Body of pancreas (tissue), 4 donors: ENCODE data around the gene IGSF21. TPM values are rescaled to one million over a fixed set of nuclear protein-coding genes. Genes with fewer than 3 reads are reported as not detected.

Source experiments
- ATAC-seq: fragments of 150-250 bp; one replicate; pipeline ENCODE4 v1.9.1; 2016
- DNase-seq, 4 donors: peaks; one replicate each; pipeline ENCODE4 v3.0.0-alpha.2; 2019
- H3K27ac ChIP-seq, 4 donors: fragments of 200-600 bp; sonication (generic); 1 replicate in 3 of 4; 2 replicates in 1 of 4; pipeline versions ENCODE4 v1.5.1 to v1.6.1; 2016 to 2019; ENCODE audit warnings: mild to moderate bottlenecking in 1 of 4, mixed read lengths in 1 of 4, moderate library complexity in 1 of 4
- H3K27me3 ChIP-seq, 2 donors: fragments of 200-600 bp; sonication (generic); one replicate each; pipeline ENCODE4 v1.6.0; 2016; ENCODE audit warnings: mild to moderate bottlenecking in 1 of 2
- H3K36me3 ChIP-seq, 2 donors: fragments of 200-600 bp; sonication (generic); replicated peaks in 1 of 2; 2 replicates each; pipeline ENCODE4 v1.5.1; 2016; ENCODE audit warnings: low read depth in 2 of 2; ENCODE audit not compliant: insufficient read depth in 1 of 2
- H3K4me1 ChIP-seq: fragments of 200-600 bp; sonication (generic); one replicate; pipeline ENCODE4 v1.6.0; 2016
- H3K4me3 ChIP-seq, 2 donors: fragments of 200-600 bp; sonication (generic); 1 replicate in 1 of 2; 2 replicates in 1 of 2; pipeline ENCODE4 v1.5.1; 2016 to 2019
- H3K9me3 ChIP-seq, 3 donors: fragments of 200-600 bp; sonication (generic); 1 replicate in 2 of 3; 2 replicates in 1 of 3; pipeline ENCODE4 v1.5.1; 2016
- POLR2A ChIP-seq, 3 donors: fragments of 450-650 bp; IDR thresholded peaks; one replicate each; pipeline ENCODE4 v1.6.1; 2016; ENCODE audit warnings: antibody characterized with exemption in 3 of 3, mild to moderate bottlenecking in 2 of 3
- WGBS, 2 donors: methylation state at CpG; one replicate each; pipeline ENCODE4 v1.1.5; 2017; 5-methylcytosine and 5-hydroxymethylcytosine counted together
- intact Hi-C: fragments of 100-400 bp; cut with DNase I; formaldehyde crosslinking; loops from one replicate; pipeline ENCODE4 v1.15.1; 2023
- total RNA-seq, 2 donors: library from RNA; depleted of rRNA; stranded (reverse); fragments of >200 nt; gene quantifications; one replicate each; pipeline ENCODE4 v1.1.0, GENCODE V29; 2016
- TF ChIP-seq, protein P1 (sequence below), 7 experiments: fragments of 450-650 bp in 4 of 7; fragments of 200-600 bp in 3 of 7; sonication (generic) in 3 of 7; IDR thresholded peaks; one replicate each; pipeline ENCODE4 v1.5.1; 2016 to 2019; ENCODE audit warnings: antibody characterized with exemption in 7 of 7

IGSF21 gene
- total RNA-seq, 2 donors from 2014 or later: 0.33 to 2.1 TPM

- no peaks in the 10 kb centered on the region for H3K9me3 ChIP-seq
- intact Hi-C loops: no loop called here
- H3K27me3 ChIP-seq: no peaks in the 10 kb centered on the region
- H3K27ac ChIP-seq: no peak overlapping the region
- WGBS, 2 donors: 63 to 86% methylated on average over 2 of the region's 2 CpGs
- no peak overlapping the region for H3K4me3 ChIP-seq
- no peak for TF ChIP-seq POLR2A (IDR thresholded peaks at IDR 0.05)
- TF ChIP-seq, protein P1, sequence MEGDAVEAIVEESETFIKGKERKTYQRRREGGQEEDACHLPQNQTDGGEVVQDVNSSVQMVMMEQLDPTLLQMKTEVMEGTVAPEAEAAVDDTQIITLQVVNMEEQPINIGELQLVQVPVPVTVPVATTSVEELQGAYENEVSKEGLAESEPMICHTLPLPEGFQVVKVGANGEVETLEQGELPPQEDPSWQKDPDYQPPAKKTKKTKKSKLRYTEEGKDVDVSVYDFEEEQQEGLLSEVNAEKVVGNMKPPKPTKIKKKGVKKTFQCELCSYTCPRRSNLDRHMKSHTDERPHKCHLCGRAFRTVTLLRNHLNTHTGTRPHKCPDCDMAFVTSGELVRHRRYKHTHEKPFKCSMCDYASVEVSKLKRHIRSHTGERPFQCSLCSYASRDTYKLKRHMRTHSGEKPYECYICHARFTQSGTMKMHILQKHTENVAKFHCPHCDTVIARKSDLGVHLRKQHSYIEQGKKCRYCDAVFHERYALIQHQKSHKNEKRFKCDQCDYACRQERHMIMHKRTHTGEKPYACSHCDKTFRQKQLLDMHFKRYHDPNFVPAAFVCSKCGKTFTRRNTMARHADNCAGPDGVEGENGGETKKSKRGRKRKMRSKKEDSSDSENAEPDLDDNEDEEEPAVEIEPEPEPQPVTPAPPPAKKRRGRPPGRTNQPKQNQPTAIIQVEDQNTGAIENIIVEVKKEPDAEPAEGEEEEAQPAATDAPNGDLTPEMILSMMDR (IDR thresholded peaks at IDR 0.05): no peak
- H3K36me3 ChIP-seq: no peaks in the 10 kb centered on the region
- ATAC-seq (no peak), DNase-seq (no peak)
- H3K4me1 ChIP-seq: no peaks in the 10 kb centered on the region
Observed at GRCh38 chr1:18132022-18132710, 24.6 kb downstream of the IGSF21 start.

- Histone ChIP-seq H3K4me3 (no peak overlapping the region), H3K36me3 (no peaks in the 10 kb centered on the region), H3K4me1 (no peaks in the 10 kb centered on the region), H3K27ac (no peak overlapping the region), H3K27me3 (no peaks in the 10 kb centered on the region), H3K9me3 (no peaks in the 10 kb centered on the region)
- no peak for ATAC-seq
- intact Hi-C loops: no loop called here
- no peak for TF ChIP-seq POLR2A (IDR thresholded peaks at IDR 0.05)
- TF ChIP-seq, protein P1 (IDR thresholded peaks at IDR 0.05): no peak
- WGBS, 2 donors: 54 to 63% methylated on average over 11 to 16 of the region's 16 CpGs
- no peak for DNase-seq
Observed at GRCh38 chr1:18132711-18133541, 25.3 kb downstream of the IGSF21 start.

- H3K4me3 ChIP-seq: no peak overlapping the region
- ATAC-seq (no peak), DNase-seq (no peak)
- H3K27me3 ChIP-seq: no peaks in the 10 kb centered on the region
- H3K27ac ChIP-seq: no peak overlapping the region
- TF ChIP-seq POLR2A (IDR thresholded peaks at IDR 0.05): no peak
- TF ChIP-seq, protein P1 (IDR thresholded peaks at IDR 0.05): no peak
- intact Hi-C loops: no loop called here
- H3K36me3 ChIP-seq: no peaks in the 10 kb centered on the region
- 31 to 40% methylated on average over 5 to 6 of the region's 6 CpGs for WGBS, 2 donors
- no peaks in the 10 kb centered on the region for H3K4me1 ChIP-seq
- no peaks in the 10 kb centered on the region for H3K9me3 ChIP-seq
Observed at GRCh38 chr1:18134324-18135046, 26.9 kb downstream of the IGSF21 start.

DNA sequence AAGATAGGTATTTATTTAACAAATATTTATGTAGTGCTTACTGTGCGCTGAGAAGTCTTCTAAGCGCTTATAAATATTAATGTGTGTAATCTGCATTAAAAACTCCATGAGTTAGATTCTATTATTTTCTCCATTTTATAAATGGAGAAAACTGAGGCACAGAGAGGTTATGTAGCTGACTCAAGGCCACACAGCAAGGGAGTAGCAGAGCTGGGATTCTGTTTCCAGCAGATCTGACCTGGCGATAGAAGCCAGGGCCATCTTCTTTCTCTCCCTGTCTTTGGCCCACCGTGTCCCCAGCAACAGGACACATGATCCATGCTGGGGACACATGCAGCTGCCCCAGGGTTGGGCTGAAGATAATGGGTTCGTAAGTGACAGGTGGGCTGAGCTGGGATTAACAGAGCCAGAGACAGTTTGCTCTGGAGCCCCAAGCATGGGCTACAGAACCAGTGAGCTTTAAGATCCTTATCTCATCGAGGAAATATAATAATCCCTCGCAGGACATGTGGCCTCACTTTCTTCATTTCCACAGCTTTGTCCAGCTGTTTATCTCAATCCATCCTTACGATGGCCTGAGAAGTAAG, 30.3 kb downstream of the IGSF21 start:
- no peaks in the 10 kb centered on the region for H3K4me1 ChIP-seq
- WGBS, 2 donors: 46 to 53% methylated on average over 8 of the region's 8 CpGs
- DNase-seq (no peak), ATAC-seq (no peak)
- H3K9me3 ChIP-seq: no peaks in the 10 kb centered on the region
- H3K36me3 ChIP-seq: no peaks in the 10 kb centered on the region
- TF ChIP-seq, protein P1 (IDR thresholded peaks at IDR 0.05): no peak
- TF ChIP-seq POLR2A (IDR thresholded peaks at IDR 0.05): no peak
- H3K4me3 ChIP-seq: no peak overlapping the region
- intact Hi-C loops: no loop called here
- H3K27ac ChIP-seq: no peak overlapping the region
- no peaks in the 10 kb centered on the region for H3K27me3 ChIP-seq
